GM12801 (cell line): Measurements from ENCODE around the gene NTNG2.

Experiments used
- TF ChIP-seq, protein P1 (sequence below): IDR thresholded peaks from one replicate; pipeline ENCODE4 v1.5.1; 2011; ENCODE audit warnings: control low read depth; ENCODE audit not compliant: insufficient read length; ENCODE audit errors: extremely low read depth

The NTNG2 gene

DNA sequence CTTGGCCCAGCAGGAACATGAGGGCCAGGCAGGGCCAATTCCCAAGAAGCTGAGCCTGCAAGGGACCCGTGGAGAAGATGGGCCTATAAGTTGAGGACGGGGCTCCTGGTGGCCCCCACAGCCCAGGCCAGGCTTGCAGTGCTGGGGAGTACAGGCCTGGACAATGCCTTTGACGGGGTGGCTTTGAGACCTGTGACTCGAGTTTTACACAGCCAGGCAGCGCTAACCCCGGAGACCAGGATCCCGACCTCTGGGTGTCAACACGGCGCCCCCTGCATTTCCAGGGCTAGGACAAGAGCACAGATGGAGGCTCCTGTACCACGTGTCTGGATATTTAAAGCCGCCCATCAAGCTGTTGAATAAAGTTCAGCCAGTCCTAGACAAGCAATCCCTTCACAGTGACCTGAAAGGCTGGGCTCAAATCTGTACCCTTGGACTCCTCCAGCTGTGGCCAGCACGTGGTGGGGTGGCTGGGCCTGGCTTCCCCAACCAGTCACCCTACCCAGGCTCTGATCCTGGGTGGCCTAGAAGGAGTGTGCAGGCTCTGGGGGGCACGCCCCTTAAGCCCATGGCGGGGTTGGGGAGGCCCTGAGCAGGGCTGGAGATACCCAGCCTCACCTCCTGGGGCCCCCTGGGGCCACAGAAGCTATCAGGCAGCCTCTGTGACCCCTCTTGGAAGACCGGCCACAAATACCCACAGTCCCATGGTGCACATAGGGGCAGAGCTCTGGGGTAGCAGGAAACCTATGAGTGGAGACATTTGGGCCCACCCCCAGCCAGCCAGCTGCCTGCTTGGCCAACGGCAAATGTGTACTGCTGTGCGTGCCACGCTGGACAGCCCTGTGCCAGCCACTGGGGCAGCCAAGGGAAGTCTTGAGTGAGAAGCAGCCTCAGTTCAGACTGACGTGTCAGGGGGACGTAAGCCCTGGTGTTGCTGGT is 88.7 kb downstream of the NTNG2 start:
- TF ChIP-seq, protein P1, sequence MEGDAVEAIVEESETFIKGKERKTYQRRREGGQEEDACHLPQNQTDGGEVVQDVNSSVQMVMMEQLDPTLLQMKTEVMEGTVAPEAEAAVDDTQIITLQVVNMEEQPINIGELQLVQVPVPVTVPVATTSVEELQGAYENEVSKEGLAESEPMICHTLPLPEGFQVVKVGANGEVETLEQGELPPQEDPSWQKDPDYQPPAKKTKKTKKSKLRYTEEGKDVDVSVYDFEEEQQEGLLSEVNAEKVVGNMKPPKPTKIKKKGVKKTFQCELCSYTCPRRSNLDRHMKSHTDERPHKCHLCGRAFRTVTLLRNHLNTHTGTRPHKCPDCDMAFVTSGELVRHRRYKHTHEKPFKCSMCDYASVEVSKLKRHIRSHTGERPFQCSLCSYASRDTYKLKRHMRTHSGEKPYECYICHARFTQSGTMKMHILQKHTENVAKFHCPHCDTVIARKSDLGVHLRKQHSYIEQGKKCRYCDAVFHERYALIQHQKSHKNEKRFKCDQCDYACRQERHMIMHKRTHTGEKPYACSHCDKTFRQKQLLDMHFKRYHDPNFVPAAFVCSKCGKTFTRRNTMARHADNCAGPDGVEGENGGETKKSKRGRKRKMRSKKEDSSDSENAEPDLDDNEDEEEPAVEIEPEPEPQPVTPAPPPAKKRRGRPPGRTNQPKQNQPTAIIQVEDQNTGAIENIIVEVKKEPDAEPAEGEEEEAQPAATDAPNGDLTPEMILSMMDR: no peak

DNA sequence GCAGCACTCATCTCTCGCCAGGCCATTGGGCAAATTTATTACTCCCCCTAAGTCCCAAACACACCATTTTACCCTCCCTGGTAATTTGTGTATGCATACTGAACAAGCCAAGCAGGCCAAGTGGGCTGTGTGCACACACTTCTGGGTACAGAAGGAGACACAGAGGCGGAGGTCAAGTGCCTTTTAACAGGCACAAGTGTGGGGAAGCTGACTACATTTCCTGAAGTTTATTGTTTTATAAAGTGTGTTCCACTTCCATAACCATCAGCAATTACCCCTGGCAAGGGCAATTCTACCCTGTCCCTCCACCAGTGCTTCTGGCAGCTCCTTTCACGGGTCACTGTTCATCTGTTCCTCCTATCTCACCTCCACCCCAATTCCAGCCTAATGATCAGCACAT is 99.0 kb downstream of the NTNG2 start:
- TF ChIP-seq, protein P1: no peak

DNA sequence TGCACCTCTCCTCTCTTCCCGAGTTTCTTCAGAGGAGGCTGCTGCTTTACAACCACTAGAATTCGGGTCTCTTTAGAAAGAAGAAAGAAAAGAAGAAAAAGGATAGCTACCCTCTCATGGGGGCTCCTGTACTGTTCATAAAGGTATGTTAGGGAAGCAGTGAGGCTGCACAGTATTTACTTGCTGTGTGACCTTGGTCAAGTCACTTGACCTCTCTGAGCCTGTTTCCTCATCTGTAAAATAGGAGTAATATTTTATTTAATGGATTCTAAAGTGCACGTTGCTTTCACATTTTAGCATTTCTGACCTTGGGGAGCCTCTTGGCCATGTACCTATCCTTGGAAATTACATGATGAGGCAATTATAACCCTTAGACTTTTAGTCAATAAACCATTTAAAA is 104.2 kb downstream of the NTNG2 start:
- TF ChIP-seq, protein P1: no peak

DNA sequence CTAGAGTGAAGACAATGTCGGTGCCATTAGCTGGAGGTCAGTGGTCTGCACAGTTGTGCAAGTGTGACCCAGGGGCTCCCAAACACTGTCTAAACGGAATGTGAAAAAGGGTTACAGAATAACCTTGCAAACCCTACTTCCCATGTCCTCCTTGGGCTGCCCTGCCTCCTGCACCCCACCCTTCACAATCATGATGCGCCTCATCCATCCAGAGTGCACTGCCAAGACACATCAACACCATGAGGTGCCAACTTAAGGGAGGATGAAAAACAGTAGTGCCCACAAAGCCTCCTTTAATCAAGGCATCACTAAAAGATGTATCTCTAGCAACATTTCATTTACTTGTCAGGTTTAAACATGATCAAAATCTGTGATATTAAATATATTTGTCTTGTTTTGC is 105.8 kb downstream of the NTNG2 start:
- TF ChIP-seq, protein P1: no peak

DNA sequence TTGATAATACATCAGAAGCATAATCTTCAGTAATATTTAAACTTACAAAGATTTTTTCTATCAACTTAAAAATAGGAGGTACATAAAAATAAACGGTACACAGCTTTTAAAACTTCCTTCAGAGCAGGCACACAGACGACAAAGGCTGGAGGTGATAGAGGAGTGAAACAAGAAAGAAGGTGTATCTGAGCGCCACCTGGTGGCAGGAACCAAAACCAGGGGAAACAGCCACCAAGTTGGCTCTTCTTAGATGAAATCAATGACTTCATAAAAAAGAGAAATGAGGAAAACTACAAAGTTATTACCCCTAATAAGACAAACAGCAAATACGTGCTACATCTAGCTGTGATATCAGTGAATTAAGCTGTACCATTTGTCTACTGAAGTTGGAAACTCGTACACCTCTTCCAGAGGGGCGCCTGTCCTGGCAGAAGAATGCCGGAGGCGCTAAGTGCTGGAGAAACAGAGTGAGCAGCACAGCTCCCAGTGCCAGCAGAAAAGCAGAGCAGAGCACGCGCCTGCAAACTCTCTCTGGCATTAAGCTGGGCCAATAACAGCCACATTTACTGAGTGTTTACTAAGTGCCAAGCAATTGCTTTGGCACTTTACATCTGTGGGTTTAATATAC is 107.0 kb downstream of the NTNG2 start:
- TF ChIP-seq, protein P1: no peak

DNA sequence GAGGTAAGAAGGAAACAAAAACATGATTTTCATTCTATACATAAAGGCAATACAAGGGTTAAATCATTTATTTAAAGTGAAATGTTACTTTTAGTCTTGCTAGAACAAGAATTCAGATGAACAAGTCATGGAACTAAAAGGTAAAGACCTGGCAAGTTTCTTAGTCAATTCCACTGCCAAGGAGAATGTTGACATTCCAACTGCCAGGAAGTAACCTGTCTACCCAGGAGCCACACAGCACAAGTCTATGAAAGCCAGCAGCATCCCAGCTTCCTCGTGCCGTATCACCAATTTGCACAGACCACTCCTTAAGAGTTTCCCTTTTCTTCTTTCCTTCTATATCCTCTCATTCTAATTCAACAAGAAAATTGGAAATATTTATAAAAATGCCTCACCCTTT is 113.0 kb downstream of the NTNG2 start:
- TF ChIP-seq, protein P1: no peak

DNA sequence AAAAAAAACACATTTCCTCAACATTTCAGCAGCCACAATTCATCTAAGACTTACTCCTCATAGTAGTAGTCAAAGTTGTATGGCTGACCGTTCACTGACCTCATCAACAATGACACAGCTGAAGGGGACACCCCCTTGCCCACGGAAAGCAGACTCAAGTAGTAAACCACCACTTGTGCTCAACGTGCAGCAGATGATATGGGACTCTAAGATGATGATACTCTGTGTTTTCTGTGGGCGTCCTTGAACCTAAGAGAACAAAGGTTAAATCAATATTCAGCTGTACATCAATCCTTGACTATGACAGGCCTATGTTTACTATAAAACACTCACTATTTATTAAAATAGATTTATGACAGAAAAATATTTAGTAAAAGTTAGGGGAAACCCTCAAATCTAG is 121.3 kb downstream of the NTNG2 start:
- TF ChIP-seq, protein P1: no peak
